RWPE1 (cell line): ENCODE data around the gene GPR183.

Experiments
- CTCF ChIA-PET: fragments of 350-600 bp; sonication (Branson Sonifier 250); formaldehyde crosslinking; extraction: SDS; loops from one replicate; lab custom pipeline; 2021; lab: Yijun Ruan, JAX
- POLR2A ChIA-PET: fragments of 400-600 bp; formaldehyde crosslinking; extraction: SDS; loops from one replicate; lab custom pipeline; 2020; ENCODE audit warnings: antibody characterized with exemption; ENCODE audit not compliant: low non-redundant PET; lab: Yijun Ruan, JAX
- DNase-seq: peaks from one replicate; pipeline ENCODE4 v3.0.0; 2012; ENCODE audit warnings: low spot score
- H3K27ac ChIP-seq: fragments of 450-650 bp; 2 replicates; pipeline ENCODE4 v1.5.1; 2017
- TF ChIP-seq, protein P1 (sequence below): fragments of 450-650 bp; conservative IDR thresholded peaks from 2 replicates; pipeline ENCODE4 v1.5.1; 2017; ENCODE audit warnings: low read depth, mild to moderate bottlenecking

The GPR183 gene

GRCh38 chr13:99303863-99304521 is 3.2 kb downstream of the GPR183 start:
- CTCF ChIA-PET = interaction anchor here (0.7 kb wide), 1 partner anchor 38 kb away, joined by 3 read pairs; no protein-coding TSS in a partner anchor
- DNase-seq = no peak
- POLR2A ChIA-PET = no interaction called here

DNA sequence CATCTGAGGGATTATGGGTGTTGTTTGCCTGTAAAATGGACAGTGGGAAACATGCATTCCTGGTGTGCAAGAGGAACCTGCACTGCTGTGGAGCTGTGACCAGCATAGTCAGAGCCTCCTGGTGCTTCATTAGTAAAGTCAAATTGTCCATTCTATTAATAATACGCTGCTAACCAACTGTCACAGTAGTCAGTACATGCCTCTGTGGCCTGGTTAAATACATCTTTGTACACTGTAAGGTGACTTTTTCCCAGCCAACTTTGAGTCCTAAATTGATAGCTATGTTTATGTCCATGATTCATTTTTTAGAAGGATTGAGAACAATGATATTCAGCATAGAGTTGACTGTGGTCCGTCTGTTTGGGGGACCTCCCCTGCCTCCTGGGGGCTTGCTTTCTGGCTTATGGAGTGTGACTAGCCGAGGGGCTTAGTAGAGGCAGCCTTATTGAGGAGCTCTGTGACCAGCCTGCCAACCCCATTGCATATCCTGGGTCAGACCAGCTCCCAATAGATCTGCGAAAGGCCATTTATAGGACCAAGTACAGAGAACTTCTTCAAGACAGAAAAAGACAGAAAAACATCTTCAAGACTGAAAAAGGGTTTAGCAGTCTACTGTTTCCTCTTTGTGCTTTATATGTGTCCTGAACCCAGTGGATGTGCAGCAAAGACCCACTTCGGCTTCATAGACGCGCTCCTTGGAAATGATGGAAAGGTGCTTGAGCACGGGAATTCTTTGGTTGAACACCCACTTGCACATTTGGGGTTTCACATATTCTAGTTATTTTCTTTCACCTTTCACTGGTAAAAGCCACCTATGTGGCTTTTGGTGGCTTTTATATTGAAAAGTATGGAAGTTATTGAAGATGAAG is 4.3 kb downstream of the GPR183 start:
- ChIA-PET CTCF (no interaction called here), POLR2A (no interaction called here)
- TF ChIP-seq, protein P1, sequence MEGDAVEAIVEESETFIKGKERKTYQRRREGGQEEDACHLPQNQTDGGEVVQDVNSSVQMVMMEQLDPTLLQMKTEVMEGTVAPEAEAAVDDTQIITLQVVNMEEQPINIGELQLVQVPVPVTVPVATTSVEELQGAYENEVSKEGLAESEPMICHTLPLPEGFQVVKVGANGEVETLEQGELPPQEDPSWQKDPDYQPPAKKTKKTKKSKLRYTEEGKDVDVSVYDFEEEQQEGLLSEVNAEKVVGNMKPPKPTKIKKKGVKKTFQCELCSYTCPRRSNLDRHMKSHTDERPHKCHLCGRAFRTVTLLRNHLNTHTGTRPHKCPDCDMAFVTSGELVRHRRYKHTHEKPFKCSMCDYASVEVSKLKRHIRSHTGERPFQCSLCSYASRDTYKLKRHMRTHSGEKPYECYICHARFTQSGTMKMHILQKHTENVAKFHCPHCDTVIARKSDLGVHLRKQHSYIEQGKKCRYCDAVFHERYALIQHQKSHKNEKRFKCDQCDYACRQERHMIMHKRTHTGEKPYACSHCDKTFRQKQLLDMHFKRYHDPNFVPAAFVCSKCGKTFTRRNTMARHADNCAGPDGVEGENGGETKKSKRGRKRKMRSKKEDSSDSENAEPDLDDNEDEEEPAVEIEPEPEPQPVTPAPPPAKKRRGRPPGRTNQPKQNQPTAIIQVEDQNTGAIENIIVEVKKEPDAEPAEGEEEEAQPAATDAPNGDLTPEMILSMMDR = no peak
- DNase-seq = no peak
- no peak overlapping the region for H3K27ac ChIP-seq

More at GRCh38 chr13:99303863-99304521, 3.2 kb downstream of the GPR183 start:
- TF ChIP-seq, protein P1 = no peak
- H3K27ac ChIP-seq = no peak overlapping the region

GRCh38 chr13:99301913-99302636 is 5.1 kb downstream of the GPR183 start:
- POLR2A ChIA-PET = no interaction called here
- no peak for DNase-seq
- TF ChIP-seq, protein P1 = no peak
- CTCF ChIA-PET = no interaction called here
- H3K27ac ChIP-seq = no peak overlapping the region

- DNase-seq = no peak
- no peak overlapping the region for H3K27ac ChIP-seq
- CTCF ChIA-PET = no interaction called here
- POLR2A ChIA-PET = no interaction called here
- TF ChIP-seq, protein P1 = no peak
Measured at GRCh38 chr13:99301056-99301838, 6.0 kb downstream of the GPR183 start.

DNA sequence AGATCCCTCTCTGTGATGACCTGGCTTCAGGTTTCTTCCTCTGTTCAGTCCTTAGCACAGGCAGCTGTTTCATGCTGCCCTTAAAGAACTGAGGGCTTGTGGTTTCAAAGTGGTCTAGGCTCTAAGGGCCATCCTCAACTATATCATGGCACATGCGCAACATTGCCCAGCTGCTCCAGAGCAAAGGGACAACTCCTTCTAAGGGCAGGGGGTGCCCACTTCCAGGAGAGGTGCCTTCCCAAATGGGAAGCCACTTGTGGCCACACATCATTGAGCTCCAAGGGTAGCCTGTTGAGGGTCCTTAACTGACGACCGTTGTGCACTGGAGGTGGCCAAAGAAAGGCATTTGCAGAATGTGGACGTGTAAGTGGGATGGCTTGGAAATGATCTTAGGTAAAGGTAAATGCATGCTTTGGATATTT is 7.3 kb downstream of the GPR183 start:
- TF ChIP-seq, protein P1 = no peak
- ChIA-PET POLR2A (no interaction called here), CTCF (no interaction called here)
- DNase-seq = no peak
- H3K27ac ChIP-seq = no peak overlapping the region
